ENCODE results near the gene EID1.
"Not testable (repeated sequence)": the region's sequence is repeated elsewhere in the genome, so short reads cannot be mapped to it uniquely, and the experiment has no call there.

Gene EID1

GRCh38 chr15:48904758-48905157, 26.8 kb downstream of the EID1 start:
- Histone ChIP-seq H3K79me1 (ENCODE audit: low read length) (no peaks in the 10 kb centered on the region), H4K5ac (ENCODE audit: low read length) (no peak overlapping the region), H2BK15ac (replicated peaks; ENCODE audit: low read depth) (no peak overlapping the region), H3K4ac (ENCODE audit: low read depth, low read length) (no peak overlapping the region), H3K27me3 (ENCODE audit: insufficient read depth, low read length, poor library complexity) (no peaks in the 10 kb centered on the region), H2BK120ac (ENCODE audit: low read depth, low read length) (no peak overlapping the region), H4K8ac (ENCODE audit: low read depth, low read length) (no peak overlapping the region), H2AK5ac (ENCODE audit: low read length) (no peak overlapping the region), H3K4me1 (ENCODE audit: control insufficient read depth, low read depth, low read length) (no peaks in the 10 kb centered on the region), H3K79me2 (ENCODE audit: control insufficient read depth, insufficient read depth, low read length) (no peaks in the 10 kb centered on the region), H3K56ac (ENCODE audit: low read length) (no peak overlapping the region), H3K27ac (ENCODE audit: low read depth, low read length) (no peak overlapping the region), H3K4me2 (ENCODE audit: low read length) (no peak overlapping the region), H3K9ac (ENCODE audit: low read length) (no peak overlapping the region), H3K23ac (ENCODE audit: low read length) (no peak overlapping the region), H3K4me3 (ENCODE audit: low read length) (no peak overlapping the region), H3K36me3 (ENCODE audit: control insufficient read depth, insufficient read depth, low read length) (no peaks in the 10 kb centered on the region), H2BK5ac (ENCODE audit: low read length) (no peak overlapping the region), H3K18ac (ENCODE audit: low read length) (no peak overlapping the region)
- DNase-seq = no peak
- WGBS (ENCODE audit: extremely low coverage, insufficient coverage, low lambda C conversion rate) = no CpG with 5 or more reads among the region's 4 CpGs

DNA sequence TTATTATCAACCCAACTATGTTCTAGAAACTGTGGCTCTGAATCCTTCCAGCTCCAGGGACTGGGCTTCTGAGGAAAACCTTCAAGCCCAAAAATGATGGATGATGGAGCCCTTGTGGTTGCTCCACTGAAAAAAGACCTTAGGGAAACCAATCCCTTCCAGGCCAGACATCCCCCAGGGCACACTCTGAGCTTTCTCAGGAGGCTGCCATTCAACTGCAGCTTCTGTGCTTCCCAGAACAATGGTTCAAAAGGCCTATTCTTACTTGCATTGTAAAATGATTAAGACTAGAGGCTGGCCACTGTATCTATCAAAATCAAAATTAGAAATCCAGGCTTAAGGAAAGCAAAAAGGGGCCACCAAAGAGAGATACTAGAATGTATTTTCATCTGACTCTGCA, 27.3 kb downstream of the EID1 start:
- Histone ChIP-seq H3K4me2 (ENCODE audit: low read length) (no peak overlapping the region), H3K36me3 (ENCODE audit: control insufficient read depth, insufficient read depth, low read length) (no peaks in the 10 kb centered on the region), H4K5ac (ENCODE audit: low read length) (no peak overlapping the region), H2BK120ac (ENCODE audit: low read depth, low read length) (no peak overlapping the region), H3K18ac (ENCODE audit: low read length) (no peak overlapping the region), H3K4me1 (ENCODE audit: control insufficient read depth, low read depth, low read length) (no peaks in the 10 kb centered on the region), H3K4me3 (ENCODE audit: low read length) (no peak overlapping the region), H2BK5ac (ENCODE audit: low read length) (no peak overlapping the region), H3K27ac (ENCODE audit: low read depth, low read length) (no peak overlapping the region), H2BK15ac (replicated peaks; ENCODE audit: low read depth) (no peak overlapping the region), H3K27me3 (ENCODE audit: insufficient read depth, low read length, poor library complexity) (no peaks in the 10 kb centered on the region), H3K79me1 (ENCODE audit: low read length) (no peaks in the 10 kb centered on the region), H4K8ac (ENCODE audit: low read depth, low read length) (no peak overlapping the region), H3K56ac (ENCODE audit: low read length) (no peak overlapping the region), H2AK5ac (ENCODE audit: low read length) (no peak overlapping the region), H3K23ac (ENCODE audit: low read length) (no peak overlapping the region), H3K9ac (ENCODE audit: low read length) (no peak overlapping the region), H3K4ac (ENCODE audit: low read depth, low read length) (no peak overlapping the region), H3K79me2 (ENCODE audit: control insufficient read depth, insufficient read depth, low read length) (no peaks in the 10 kb centered on the region)
- DNase-seq = no peak

GRCh38 chr15:48905847-48906246, 27.9 kb downstream of the EID1 start:
- H2BK15ac ChIP-seq (replicated peaks; ENCODE audit: low read depth) = no peak overlapping the region
- H3K4ac ChIP-seq (ENCODE audit: low read depth, low read length) = no peak overlapping the region
- no peak overlapping the region for H2BK5ac ChIP-seq (ENCODE audit: low read length)
- H3K23ac ChIP-seq (ENCODE audit: low read length) = no peak overlapping the region
- no peak overlapping the region for H3K18ac ChIP-seq (ENCODE audit: low read length)
- no peaks in the 10 kb centered on the region for H3K4me1 ChIP-seq (ENCODE audit: control insufficient read depth, low read depth, low read length)
- no peaks in the 10 kb centered on the region for H3K79me1 ChIP-seq (ENCODE audit: low read length)
- H4K8ac ChIP-seq (ENCODE audit: low read depth, low read length) = no peak overlapping the region
- no peaks in the 10 kb centered on the region for H3K36me3 ChIP-seq (ENCODE audit: control insufficient read depth, insufficient read depth, low read length)
- no peak overlapping the region for H2BK120ac ChIP-seq (ENCODE audit: low read depth, low read length)
- H3K4me3 ChIP-seq (ENCODE audit: low read length) = no peak overlapping the region
- H3K79me2 ChIP-seq (ENCODE audit: control insufficient read depth, insufficient read depth, low read length) = no peaks in the 10 kb centered on the region
- no CpG with 5 or more reads among the region's 1 CpG for WGBS (ENCODE audit: extremely low coverage, insufficient coverage, low lambda C conversion rate)
- no peak overlapping the region for H3K9ac ChIP-seq (ENCODE audit: low read length)
- no peak overlapping the region for H4K5ac ChIP-seq (ENCODE audit: low read length)
- no peak overlapping the region for H3K27ac ChIP-seq (ENCODE audit: low read depth, low read length)
- H3K4me2 ChIP-seq (ENCODE audit: low read length) = no peak overlapping the region
- no peak overlapping the region for H3K56ac ChIP-seq (ENCODE audit: low read length)
- no peak overlapping the region for H2AK5ac ChIP-seq (ENCODE audit: low read length)
- H3K27me3 ChIP-seq (ENCODE audit: insufficient read depth, low read length, poor library complexity) = no peaks in the 10 kb centered on the region
- DNase-seq = no peak

GRCh38 chr15:48909313-48909712, 31.4 kb downstream of the EID1 start:
- H2BK120ac ChIP-seq (ENCODE audit: low read depth, low read length); H3K9ac ChIP-seq (ENCODE audit: low read length); H4K5ac ChIP-seq (ENCODE audit: low read length); H3K27ac ChIP-seq (ENCODE audit: low read depth, low read length); H3K23ac ChIP-seq (ENCODE audit: low read length); H3K18ac ChIP-seq (ENCODE audit: low read length); H2BK5ac ChIP-seq (ENCODE audit: low read length); H3K56ac ChIP-seq (ENCODE audit: low read length); H3K4me1 ChIP-seq (ENCODE audit: control insufficient read depth, low read depth, low read length); H3K4me3 ChIP-seq (ENCODE audit: low read length); H4K8ac ChIP-seq (ENCODE audit: low read depth, low read length); H3K36me3 ChIP-seq (ENCODE audit: control insufficient read depth, insufficient read depth, low read length); H2BK15ac ChIP-seq (replicated peaks; ENCODE audit: low read depth); DNase-seq; H3K27me3 ChIP-seq (ENCODE audit: insufficient read depth, low read length, poor library complexity); H3K79me1 ChIP-seq (ENCODE audit: low read length); H3K79me2 ChIP-seq (ENCODE audit: control insufficient read depth, insufficient read depth, low read length); H2AK5ac ChIP-seq (ENCODE audit: low read length); H3K4ac ChIP-seq (ENCODE audit: low read depth, low read length); H3K4me2 ChIP-seq (ENCODE audit: low read length): not testable (repeated sequence)
- WGBS (ENCODE audit: extremely low coverage, insufficient coverage, low lambda C conversion rate) = no CpG with 5 or more reads among the region's 2 CpGs

DNA sequence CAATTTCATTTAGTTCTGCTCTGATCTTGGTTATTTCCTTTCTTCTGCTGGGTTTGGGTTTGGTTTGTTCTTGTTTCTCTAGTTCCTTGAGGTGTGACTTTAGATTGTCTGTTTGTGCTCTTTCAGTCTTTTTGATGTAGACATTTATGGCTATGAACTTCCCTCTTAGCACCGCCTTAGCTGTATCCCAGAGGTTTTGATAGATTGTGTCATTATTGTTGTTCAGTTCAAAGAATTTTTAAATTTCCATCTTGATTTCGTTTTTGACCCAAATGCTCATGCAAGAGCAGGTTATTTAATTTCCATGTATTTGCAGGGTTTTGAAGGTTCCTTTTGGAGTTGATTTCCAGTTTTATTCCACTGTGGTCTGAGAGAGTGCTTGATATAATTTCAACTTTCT, 32.6 kb downstream of the EID1 start:
- not testable (repeated sequence) for H3K4me1 ChIP-seq (ENCODE audit: control insufficient read depth, low read depth, low read length); H3K27ac ChIP-seq (ENCODE audit: low read depth, low read length); H4K5ac ChIP-seq (ENCODE audit: low read length); DNase-seq; H2BK120ac ChIP-seq (ENCODE audit: low read depth, low read length); H3K23ac ChIP-seq (ENCODE audit: low read length); H3K36me3 ChIP-seq (ENCODE audit: control insufficient read depth, insufficient read depth, low read length); H3K4me3 ChIP-seq (ENCODE audit: low read length); H2AK5ac ChIP-seq (ENCODE audit: low read length); H3K9ac ChIP-seq (ENCODE audit: low read length); H3K18ac ChIP-seq (ENCODE audit: low read length); H3K27me3 ChIP-seq (ENCODE audit: insufficient read depth, low read length, poor library complexity); H3K79me2 ChIP-seq (ENCODE audit: control insufficient read depth, insufficient read depth, low read length); H3K79me1 ChIP-seq (ENCODE audit: low read length); H3K4me2 ChIP-seq (ENCODE audit: low read length); H2BK5ac ChIP-seq (ENCODE audit: low read length); H3K4ac ChIP-seq (ENCODE audit: low read depth, low read length); H4K8ac ChIP-seq (ENCODE audit: low read depth, low read length); H2BK15ac ChIP-seq (replicated peaks; ENCODE audit: low read depth); H3K56ac ChIP-seq (ENCODE audit: low read length)
- WGBS (ENCODE audit: extremely low coverage, insufficient coverage, low lambda C conversion rate) = no CpG with 5 or more reads among the region's 2 CpGs

DNA sequence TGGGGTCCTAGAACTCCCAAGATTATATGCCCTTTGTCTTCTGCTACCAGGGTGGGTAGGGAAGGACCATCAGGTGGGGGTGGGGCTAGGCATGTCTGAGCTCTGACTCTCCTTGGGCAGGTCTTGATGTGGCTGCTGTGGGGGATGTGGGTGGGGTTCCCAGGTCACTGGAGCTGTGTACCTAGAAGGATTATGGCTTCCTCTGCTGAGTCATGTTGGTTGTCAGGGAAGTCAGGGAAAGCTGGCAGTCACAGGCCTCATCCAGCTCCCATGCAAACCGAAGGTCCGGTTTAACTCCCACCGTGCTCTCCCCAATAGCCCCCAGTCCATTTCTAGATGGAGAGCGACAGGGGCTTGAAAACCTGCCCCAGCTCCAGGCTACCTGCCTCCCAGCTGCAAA, 35.2 kb downstream of the EID1 start:
- H3K4me2 ChIP-seq (ENCODE audit: low read length) = no peak overlapping the region
- H2BK5ac ChIP-seq (ENCODE audit: low read length) = no peak overlapping the region
- H4K8ac ChIP-seq (ENCODE audit: low read depth, low read length) = no peak overlapping the region
- H3K9ac ChIP-seq (ENCODE audit: low read length) = no peak overlapping the region
- DNase-seq = peak; percentile 15
- no peak overlapping the region for H3K4ac ChIP-seq (ENCODE audit: low read depth, low read length)
- no peak overlapping the region for H3K23ac ChIP-seq (ENCODE audit: low read length)
- H2AK5ac ChIP-seq (ENCODE audit: low read length) = no peak overlapping the region
- no CpG with 5 or more reads among the region's 4 CpGs for WGBS (ENCODE audit: extremely low coverage, insufficient coverage, low lambda C conversion rate)
- no peaks in the 10 kb centered on the region for H3K27me3 ChIP-seq (ENCODE audit: insufficient read depth, low read length, poor library complexity)
- no peak overlapping the region for H4K5ac ChIP-seq (ENCODE audit: low read length)
- no peaks in the 10 kb centered on the region for H3K4me1 ChIP-seq (ENCODE audit: control insufficient read depth, low read depth, low read length)
- no peak overlapping the region for H3K4me3 ChIP-seq (ENCODE audit: low read length)
- no peaks in the 10 kb centered on the region for H3K79me2 ChIP-seq (ENCODE audit: control insufficient read depth, insufficient read depth, low read length)
- no peaks in the 10 kb centered on the region for H3K79me1 ChIP-seq (ENCODE audit: low read length)
- no peak overlapping the region for H2BK15ac ChIP-seq (replicated peaks; ENCODE audit: low read depth)
- H3K18ac ChIP-seq (ENCODE audit: low read length) = no peak overlapping the region
- H3K56ac ChIP-seq (ENCODE audit: low read length) = no peak overlapping the region
- no peak overlapping the region for H2BK120ac ChIP-seq (ENCODE audit: low read depth, low read length)
- no peaks in the 10 kb centered on the region for H3K36me3 ChIP-seq (ENCODE audit: control insufficient read depth, insufficient read depth, low read length)
- H3K27ac ChIP-seq (ENCODE audit: low read depth, low read length) = no peak overlapping the region
